HG02852 (cell line): ENCODE results near the gene CMIP.
"Not testable (repeated sequence)": the region's sequence is repeated elsewhere in the genome, so short reads cannot be mapped to it uniquely, and the experiment has no call there.

ENCODE experiments used
- ATAC-seq: cut with Tn5 transposase; IDR thresholded peaks from one replicate; pipeline ENCODE4 v1.9.1; 2021; ENCODE audit warnings: mild to moderate bottlenecking, moderate library complexity; ENCODE audit not compliant: unreplicated experiment

Gene CMIP

GRCh38 chr16:81675662-81676061, 231.1 kb downstream of the CMIP start:
- no peak for ATAC-seq

DNA sequence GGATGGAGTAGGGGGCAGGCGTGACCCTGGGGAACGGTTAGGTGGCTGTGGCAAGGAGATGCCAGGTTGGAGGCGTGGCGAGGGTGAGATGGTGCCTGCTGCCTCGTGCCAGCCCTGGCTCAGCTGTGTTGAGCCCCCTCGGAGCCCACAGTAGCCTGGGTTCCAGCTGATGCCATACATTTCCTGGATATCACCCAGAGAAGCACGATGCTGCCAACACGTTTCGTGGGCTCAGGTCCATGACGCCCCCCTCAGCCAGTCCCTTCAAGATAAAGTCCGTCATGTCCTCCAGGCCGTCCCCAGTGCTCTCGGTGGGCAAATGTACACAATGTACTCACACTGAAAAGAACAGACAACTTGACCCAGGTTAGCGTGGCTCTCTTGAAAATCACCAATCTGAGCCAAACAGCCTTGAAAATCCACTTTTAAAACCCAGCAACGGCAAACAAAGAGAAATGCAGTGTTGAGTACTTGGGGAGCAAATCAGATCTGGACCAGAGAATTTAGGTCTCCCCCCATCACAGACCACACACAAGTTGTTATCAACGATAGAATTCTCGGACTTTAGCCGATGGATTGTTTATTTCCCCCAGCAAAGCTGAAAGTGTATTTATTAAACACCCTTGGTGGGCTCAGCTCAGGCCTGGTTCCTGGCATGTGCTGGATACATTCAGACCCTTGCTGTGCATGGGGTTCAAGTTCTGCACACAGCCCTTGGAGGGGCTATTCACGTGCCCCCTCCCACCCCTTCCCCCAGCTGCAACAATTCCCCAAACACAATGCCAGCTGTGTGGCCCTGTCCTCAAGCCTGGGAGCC, 231.7 kb downstream of the CMIP start:
- no peak for ATAC-seq

DNA sequence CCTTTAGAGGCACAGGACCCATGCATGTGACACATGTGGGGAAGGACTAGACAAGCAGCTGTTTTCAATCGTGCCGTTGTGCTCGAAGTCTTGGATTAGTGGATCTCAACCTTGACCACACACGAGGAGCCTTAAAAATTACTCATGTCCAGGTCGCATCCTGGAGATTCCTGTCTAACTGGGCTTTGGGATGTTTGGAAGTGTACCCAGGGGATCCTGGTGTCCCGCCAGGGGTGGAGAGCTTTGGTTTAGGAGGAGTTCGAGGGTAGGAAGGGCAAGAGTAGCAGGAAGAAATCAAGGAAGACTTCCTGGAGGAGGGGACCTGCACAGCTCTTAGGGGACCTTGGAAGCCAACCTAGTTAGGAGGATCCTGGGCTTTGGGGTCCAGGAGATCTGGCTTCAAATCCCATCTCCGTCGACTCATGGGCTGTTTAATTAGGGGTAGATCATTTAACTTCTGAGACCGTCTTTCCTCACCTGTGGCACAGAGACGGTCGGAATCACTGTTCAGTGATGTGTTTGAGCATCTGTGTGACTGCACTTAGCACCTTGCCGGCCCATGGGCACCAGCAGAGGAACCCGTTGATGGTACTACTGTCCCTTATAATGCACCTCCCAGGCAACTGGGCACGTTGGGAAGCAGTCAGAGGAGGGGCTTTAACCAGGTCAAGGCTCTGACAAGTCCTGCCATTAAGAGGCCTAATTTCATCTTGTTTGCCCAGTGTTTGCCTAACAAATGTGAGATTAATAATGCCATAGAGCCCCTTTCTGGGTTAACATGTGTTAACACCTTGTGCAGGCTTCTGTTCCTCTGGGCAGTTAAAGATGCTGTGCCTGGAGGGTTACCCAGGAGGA, 232.5 kb downstream of the CMIP start:
- no peak for ATAC-seq

- no peak for ATAC-seq
Observed at GRCh38 chr16:81678326-81679095, 233.9 kb downstream of the CMIP start.

- ATAC-seq = no peak
Observed at GRCh38 chr16:81679721-81680430, 235.3 kb downstream of the CMIP start.

DNA sequence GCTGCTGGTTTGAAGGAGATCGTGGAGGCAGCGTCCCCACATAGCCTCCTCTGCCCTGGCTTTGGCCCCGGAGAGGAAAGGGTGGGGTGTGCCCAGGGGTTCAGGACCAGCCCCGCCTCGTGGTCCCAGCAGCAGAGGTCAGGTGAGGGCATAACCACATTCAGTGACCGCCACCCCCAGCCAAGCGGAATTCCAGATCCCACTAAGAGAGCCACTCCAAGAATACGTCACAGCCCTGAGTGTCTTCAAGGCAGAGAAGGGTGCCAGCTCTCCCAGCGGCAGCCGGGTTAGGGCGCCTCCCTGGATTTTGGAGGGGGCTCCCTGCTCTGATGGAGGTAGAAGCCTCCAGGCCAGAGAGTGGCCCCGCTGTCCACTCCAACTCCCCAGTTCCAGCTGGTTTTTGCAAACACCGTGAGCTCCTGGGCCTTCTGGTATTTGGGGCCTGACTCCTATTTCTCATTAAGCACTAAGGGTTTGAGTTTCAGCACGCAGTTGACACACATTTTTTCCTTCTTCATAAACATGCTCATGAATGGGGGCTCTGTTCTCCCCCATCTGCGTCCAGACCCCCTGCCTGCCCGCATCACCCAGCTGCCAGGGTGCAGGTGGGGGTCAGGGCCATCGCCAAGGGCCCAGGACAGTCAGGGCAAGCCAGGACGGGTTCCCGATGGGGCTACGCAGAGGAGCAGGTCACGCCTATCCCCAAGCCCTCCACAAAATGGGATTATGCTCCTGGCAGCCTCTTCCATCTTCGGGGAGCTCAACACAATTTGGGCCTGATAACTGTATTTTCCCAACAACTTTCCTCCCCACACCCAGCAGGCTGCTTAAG, 236.1 kb downstream of the CMIP start:
- ATAC-seq = no peak

DNA sequence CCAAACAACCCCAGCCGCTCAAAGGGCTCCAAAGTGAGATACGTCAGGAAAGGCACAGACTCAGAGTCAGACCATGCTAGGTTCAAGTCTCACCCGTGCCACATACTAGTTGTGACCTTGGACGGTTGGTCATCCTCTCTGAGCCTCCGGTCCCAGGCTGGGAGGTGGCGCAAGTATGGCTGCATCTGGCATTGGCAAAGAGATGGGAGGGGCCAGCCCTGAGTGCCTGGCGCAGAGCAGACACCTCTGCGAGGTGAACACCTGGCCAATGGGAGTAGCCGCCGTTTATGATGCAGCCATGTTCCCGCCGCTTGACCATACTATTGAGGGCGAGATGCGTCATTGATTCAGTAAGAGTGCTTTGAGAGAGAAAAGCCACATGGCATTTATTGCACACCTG, 236.7 kb downstream of the CMIP start:
- ATAC-seq = no peak

GRCh38 chr16:81684242-81684837, 239.7 kb downstream of the CMIP start:
- ATAC-seq = no peak

GRCh38 chr16:81684901-81685300, 240.3 kb downstream of the CMIP start:
- ATAC-seq = no peak

- no peak for ATAC-seq
Observed at GRCh38 chr16:81686391-81687130, 242.0 kb downstream of the CMIP start.

- no peak for ATAC-seq
Observed at GRCh38 chr16:81687131-81687456, 242.5 kb downstream of the CMIP start.

- ATAC-seq = no peak
Observed at GRCh38 chr16:81688182-81688581, 243.6 kb downstream of the CMIP start.

DNA sequence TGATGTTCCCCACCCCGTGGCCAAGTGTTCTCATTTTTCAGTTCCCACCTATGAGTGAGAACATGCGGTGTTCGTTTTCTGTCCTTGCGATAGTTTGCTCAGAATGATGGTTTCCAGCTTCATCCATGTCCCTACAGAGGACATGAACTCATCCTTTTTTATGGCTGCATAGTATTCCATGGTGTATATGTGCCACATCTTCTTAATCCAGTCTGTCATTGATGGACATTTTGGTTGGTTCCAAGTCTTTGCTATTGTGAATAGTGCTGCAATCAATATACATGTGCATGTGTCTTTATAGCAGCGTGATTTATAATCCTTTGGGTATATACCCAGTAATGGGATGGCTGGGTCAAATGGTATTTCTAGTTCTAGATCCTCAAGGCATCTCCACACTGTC, 244.2 kb downstream of the CMIP start:
- not testable (repeated sequence) for ATAC-seq

GRCh38 chr16:81692021-81692420, 247.4 kb downstream of the CMIP start:
- no peak for ATAC-seq

GRCh38 chr16:81692571-81692970, 248.0 kb downstream of the CMIP start:
- ATAC-seq = no peak

DNA sequence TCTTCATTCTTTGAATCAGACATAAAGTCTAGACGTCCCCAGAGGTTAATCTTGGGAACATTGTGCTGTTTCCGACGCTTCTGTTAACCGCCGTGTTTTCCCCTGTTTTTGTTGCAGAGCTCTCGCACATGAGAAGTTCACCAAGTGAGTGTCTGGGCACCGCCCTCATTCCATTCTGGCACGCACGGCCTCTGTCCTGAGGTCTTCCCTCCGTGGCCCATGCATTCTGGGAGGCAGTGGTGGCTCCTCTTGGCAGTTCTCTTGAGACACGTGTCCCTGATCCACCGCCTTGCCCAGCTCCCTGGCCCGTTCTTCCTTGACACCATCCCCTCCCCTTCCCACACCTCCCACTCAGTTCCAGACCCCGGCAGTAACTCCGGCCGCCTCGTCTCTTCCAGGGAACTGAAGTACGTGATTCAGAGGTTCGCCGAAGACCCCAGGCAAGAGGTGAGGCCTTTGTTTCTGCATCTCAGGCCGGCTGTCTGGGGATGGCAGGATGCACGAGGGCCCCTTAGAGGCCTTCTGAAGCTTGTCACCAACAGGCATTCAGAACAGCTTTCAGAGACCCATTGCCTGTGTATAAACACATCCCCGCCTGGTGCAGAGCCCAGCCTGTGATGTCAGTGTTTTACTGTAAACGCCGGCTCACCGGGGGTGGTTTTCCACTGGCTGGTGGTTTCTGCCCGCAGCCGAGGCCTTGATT, 248.6 kb downstream of the CMIP start:
- no peak for ATAC-seq

DNA sequence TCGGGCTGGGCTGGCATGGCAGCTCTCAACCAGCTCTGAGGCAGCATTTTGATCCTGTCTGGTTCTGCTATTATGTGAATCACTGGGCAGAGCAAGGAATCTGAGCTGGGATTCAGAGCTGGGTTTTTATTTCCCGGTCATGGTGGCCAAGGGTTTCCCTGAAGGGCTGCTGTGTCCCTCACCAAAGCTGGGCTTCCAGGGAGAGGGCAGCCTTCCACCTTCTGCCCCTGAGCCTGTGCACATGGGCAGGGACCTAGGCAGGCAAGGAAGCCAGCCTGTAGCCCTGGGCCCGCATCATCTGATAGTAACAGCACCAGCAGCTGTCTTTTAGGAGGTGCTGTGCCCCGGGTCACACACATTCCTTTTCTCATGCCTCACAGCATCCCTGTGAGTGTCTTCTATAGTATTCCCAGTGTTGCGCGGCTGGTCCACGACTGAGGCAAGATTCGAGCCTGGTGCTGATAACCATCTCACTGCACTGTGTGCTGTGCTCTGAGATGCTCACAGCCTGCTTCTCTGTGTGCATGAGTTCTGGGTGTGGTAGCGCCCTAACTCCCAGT, 249.2 kb downstream of the CMIP start:
- ATAC-seq = no peak
